RWPE2 (cell line): ENCODE data around the gene GPHN.

ENCODE experiments used
- ATAC-seq: fragments of 200-7000 bp; cut with Tn5 transposase; 3 replicates; pipeline ENCODE4 v1.9.1; 2021; ENCODE audit warnings: low read depth
- DNase-seq: peaks from one replicate; pipeline ENCODE4 v3.0.0-alpha.2; 2020; ENCODE audit warnings: low spot score
- H3K27ac ChIP-seq: fragments of 450-650 bp; 2 replicates; pipeline ENCODE4 v1.5.1; 2017; ENCODE audit warnings: mild to moderate bottlenecking; ENCODE audit not compliant: poor library complexity, severe bottlenecking
- H3K27me3 ChIP-seq: fragments of 250-450 bp; sonication (Bioruptor Pico); 2 replicates; pipeline ENCODE4 v1.5.1; 2021; ENCODE audit warnings: mild to moderate bottlenecking, moderate library complexity; ENCODE audit not compliant: insufficient read depth, poor library complexity, severe bottlenecking
- H3K36me3 ChIP-seq: fragments of 250-450 bp; sonication (Bioruptor Pico); 2 replicates; pipeline ENCODE4 v1.5.1; 2020; ENCODE audit warnings: low read depth, mild to moderate bottlenecking, moderate library complexity
- H3K4me1 ChIP-seq: fragments of 250-450 bp; sonication (Bioruptor Pico); 2 replicates; pipeline ENCODE4 v1.5.1; 2021; ENCODE audit warnings: mild to moderate bottlenecking, moderate library complexity; ENCODE audit not compliant: insufficient read depth, poor library complexity, severe bottlenecking
- H3K4me3 ChIP-seq: fragments of 250-450 bp; sonication (Bioruptor Pico); 2 replicates; pipeline ENCODE4 v1.5.1; 2021; ENCODE audit warnings: mild to moderate bottlenecking, moderate library complexity; ENCODE audit not compliant: severe bottlenecking
- H3K9me3 ChIP-seq: fragments of 250-450 bp; sonication (Bioruptor Pico); 2 replicates; pipeline ENCODE4 v1.5.1; 2021; ENCODE audit warnings: mild to moderate bottlenecking, moderate library complexity; ENCODE audit not compliant: severe bottlenecking
- CTCF ChIP-seq: fragments of 450-650 bp; IDR thresholded peaks from one replicate; pipeline ENCODE4 v1.5.1; 2017; ENCODE audit warnings: mild to moderate bottlenecking, moderate library complexity; ENCODE audit not compliant: poor library complexity, severe bottlenecking

The GPHN gene

GRCh38 chr14:66923251-66923650, 415.3 kb downstream of the GPHN start:
- Histone ChIP-seq H3K4me1 (no peaks in the 10 kb centered on the region), H3K9me3 (no peaks in the 10 kb centered on the region), H3K27ac (no peak overlapping the region), H3K36me3 (0 out of 2 replicates have a peak, but pooled peaks cover 5% of the 10 kb centered on the region), H3K27me3 (no peaks in the 10 kb centered on the region), H3K4me3 (no peak overlapping the region)
- DNase-seq (no peak), ATAC-seq (no peak)
- no peak for TF ChIP-seq CTCF

GRCh38 chr14:66939409-66939808, 431.5 kb downstream of the GPHN start:
- no peaks in the 10 kb centered on the region for H3K27me3 ChIP-seq
- no peak for ATAC-seq
- H3K9me3 ChIP-seq = peaks cover 8% of the 10 kb centered on the region
- peaks cover 12% of the 10 kb centered on the region for H3K36me3 ChIP-seq
- H3K27ac ChIP-seq = no peak overlapping the region
- no peak for TF ChIP-seq CTCF
- no peak overlapping the region for H3K4me3 ChIP-seq
- no peak for DNase-seq
- H3K4me1 ChIP-seq = no peaks in the 10 kb centered on the region

GRCh38 chr14:66944872-66945271, 436.9 kb downstream of the GPHN start:
- ATAC-seq (no peak), DNase-seq (no peak)
- H3K27ac ChIP-seq = no peak overlapping the region
- no peaks in the 10 kb centered on the region for H3K27me3 ChIP-seq
- peaks cover 36% of the 10 kb centered on the region for H3K36me3 ChIP-seq
- peaks cover 27% of the 10 kb centered on the region for H3K9me3 ChIP-seq
- TF ChIP-seq CTCF = no peak
- H3K4me3 ChIP-seq = no peak overlapping the region
- H3K4me1 ChIP-seq = no peaks in the 10 kb centered on the region

- Histone ChIP-seq H3K4me3 (no peak overlapping the region), H3K27me3 (no peaks in the 10 kb centered on the region), H3K27ac (no peak overlapping the region), H3K9me3 (peaks cover 10% of the 10 kb centered on the region), H3K4me1 (no peaks in the 10 kb centered on the region), H3K36me3 (peaks cover 20% of the 10 kb centered on the region)
- DNase-seq (no peak), ATAC-seq (no peak)
- no peak for TF ChIP-seq CTCF
Measured at GRCh38 chr14:66955159-66955558, 447.2 kb downstream of the GPHN start.

GRCh38 chr14:66959437-66960050, 451.6 kb downstream of the GPHN start:
- no peaks in the 10 kb centered on the region for H3K4me1 ChIP-seq

More at GRCh38 chr14:66959437-66960050, 451.6 kb downstream of the GPHN start:
- Histone ChIP-seq H3K27ac (no peak overlapping the region), H3K36me3 (peaks cover 19% of the 10 kb centered on the region), H3K9me3 (peaks cover 10% of the 10 kb centered on the region), H3K27me3 (no peaks in the 10 kb centered on the region), H3K4me3 (no peak overlapping the region)
- TF ChIP-seq CTCF = no peak
- DNase-seq (no peak), ATAC-seq (no peak)
